NCI-H1105 treated with DMSO at 0.1 percent for 48 hours (cell line): ENCODE data around the gene CCT6A.
A peak's percentile ranks its signal among the peaks of the same experiment; 100 is the strongest.
"Not testable (repeated sequence)": the region's sequence is repeated elsewhere in the genome, so short reads cannot be mapped to it uniquely, and the experiment has no call there.

Source experiments
- DNase-seq: peaks from one replicate; lab custom pipeline; 2025; lab: John Stamatoyannopoulos, UW

The CCT6A gene

GRCh38 chr7:56053379-56053778 lies 1.8 kb downstream of the CCT6A start:
- DNase-seq = no peak

- DNase-seq = no peak
These were observed 2.4 kb downstream of the CCT6A start for GRCh38 chr7:56053993-56054392.

GRCh38 chr7:56062382-56062781 lies 10.8 kb downstream of the CCT6A start:
- no peak for DNase-seq

- no peak for DNase-seq
These were observed 11.9 kb downstream of the CCT6A start for GRCh38 chr7:56063500-56063881.

- peak; percentile 87 for DNase-seq
These were observed 12.5 kb downstream of the CCT6A start, which contains the start of gene SUMF2 for GRCh38 chr7:56063882-56064625. Gene SUMF2 (plus strand): TSS chr7:56064286. CDS start chr7:56064312, 26 bp downstream.

- DNase-seq = not testable (repeated sequence)
These were observed 14.8 kb downstream of the CCT6A start for GRCh38 chr7:56066376-56066775.

GRCh38 chr7:56074371-56074791 lies 22.8 kb downstream of the CCT6A start:
- DNase-seq = peak; percentile 47

- no peak for DNase-seq
These were observed 26.1 kb downstream of the CCT6A start for GRCh38 chr7:56077681-56078080.

GRCh38 chr7:56078196-56078595 lies 26.6 kb downstream of the CCT6A start:
- DNase-seq = no peak

- DNase-seq = peak; percentile 90
These were observed 28.1 kb downstream of the CCT6A start for GRCh38 chr7:56079450-56080185.

GRCh38 chr7:56080726-56081435 lies 29.3 kb downstream of the CCT6A start:
- DNase-seq = not testable (repeated sequence)

GRCh38 chr7:56081626-56082340 lies 30.2 kb downstream of the CCT6A start:
- no peak for DNase-seq

- peak; percentile 69 for DNase-seq
These were observed 31.7 kb downstream of the CCT6A start for GRCh38 chr7:56083150-56083785.

- no peak for DNase-seq
These were observed 35.2 kb downstream of the CCT6A start for GRCh38 chr7:56086761-56087160.

- DNase-seq = no peak
These were observed 35.9 kb downstream of the CCT6A start for GRCh38 chr7:56087445-56087844.

- DNase-seq = no peak
These were observed 40.0 kb downstream of the CCT6A start for GRCh38 chr7:56091591-56091990.

GRCh38 chr7:56092388-56092787 lies 40.8 kb downstream of the CCT6A start:
- DNase-seq = not testable (repeated sequence)

- DNase-seq = peak; percentile 54
These were observed 41.4 kb downstream of the CCT6A start, which contains the start of gene PHKG1 for GRCh38 chr7:56092789-56093531. Gene PHKG1 (minus strand): TSS chr7:56092952. CDS start chr7:56088941, 4,011 bp downstream.

- DNase-seq = no peak
These were observed 46.1 kb downstream of the CCT6A start for GRCh38 chr7:56097700-56098099.

GRCh38 chr7:56098187-56099008 lies 46.8 kb downstream of the CCT6A start:
- DNase-seq = not testable (repeated sequence)
